Brain pericyte (primary cell): ENCODE measurements around the gene TDRD12.

Source experiments
- DNase-seq: peaks from one replicate; pipeline ENCODE4 v3.0.0-alpha.2; 2012; ENCODE audit warnings: low read depth, low spot score

The TDRD12 gene

DNA sequence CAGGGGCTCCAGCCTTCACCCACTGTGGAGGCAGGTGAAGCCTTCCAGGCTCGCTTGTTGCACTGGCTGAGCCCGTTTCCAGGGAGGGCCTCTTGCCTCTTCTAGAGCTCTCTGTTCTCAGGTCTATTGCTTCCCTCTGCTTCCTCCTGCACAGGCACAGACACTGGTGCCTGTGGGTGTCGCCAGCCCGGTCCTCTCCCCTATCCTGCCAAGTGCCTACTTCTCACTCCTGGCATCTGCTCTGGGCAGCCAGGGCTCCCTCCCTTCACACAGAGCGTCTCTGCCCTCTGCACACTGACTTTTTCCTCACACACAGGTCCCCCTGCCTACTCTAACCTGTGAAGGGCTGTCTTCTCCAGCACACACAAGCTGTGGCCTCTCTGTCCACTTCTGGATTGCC, 89.7 kb downstream of the TDRD12 start:
- no peak for DNase-seq

DNA sequence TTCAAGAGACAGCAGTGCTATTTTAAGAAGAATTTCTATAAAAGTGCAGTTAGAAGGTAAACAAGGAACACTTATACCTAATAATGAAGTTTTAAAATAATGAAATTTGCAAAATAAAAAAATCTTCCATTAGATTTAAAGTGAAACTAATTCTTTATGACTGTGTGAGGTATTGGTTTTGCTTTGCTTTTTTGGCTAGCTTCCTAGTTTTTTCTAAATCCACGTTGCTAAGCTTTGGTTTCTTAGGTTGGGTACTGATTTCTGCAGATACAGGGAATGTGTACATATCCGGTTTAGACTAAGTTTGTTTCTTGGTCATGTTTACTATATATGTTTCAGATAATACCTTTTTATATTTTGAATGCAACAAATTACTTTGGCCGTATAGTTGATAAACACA, 90.2 kb downstream of the TDRD12 start:
- DNase-seq = no peak

DNA sequence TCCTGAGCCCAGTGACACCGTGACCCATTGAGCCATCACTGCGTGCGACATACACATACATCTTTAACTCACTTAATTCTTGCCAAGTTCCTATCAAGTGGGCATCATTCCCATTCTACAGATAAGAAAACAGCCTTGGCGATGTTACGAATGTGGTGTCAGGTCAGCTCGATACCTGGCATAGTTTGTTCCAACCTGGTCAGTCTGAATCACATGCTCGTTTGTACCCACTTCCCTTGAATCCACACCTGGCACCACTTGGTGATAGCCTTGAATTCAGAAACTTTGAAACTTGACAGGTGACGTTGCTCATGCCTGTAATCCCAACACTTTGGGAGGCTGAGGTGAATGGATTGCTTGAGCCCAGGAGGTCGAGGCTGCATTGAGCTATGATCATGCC, 90.9 kb downstream of the TDRD12 start:
- no peak for DNase-seq

DNA sequence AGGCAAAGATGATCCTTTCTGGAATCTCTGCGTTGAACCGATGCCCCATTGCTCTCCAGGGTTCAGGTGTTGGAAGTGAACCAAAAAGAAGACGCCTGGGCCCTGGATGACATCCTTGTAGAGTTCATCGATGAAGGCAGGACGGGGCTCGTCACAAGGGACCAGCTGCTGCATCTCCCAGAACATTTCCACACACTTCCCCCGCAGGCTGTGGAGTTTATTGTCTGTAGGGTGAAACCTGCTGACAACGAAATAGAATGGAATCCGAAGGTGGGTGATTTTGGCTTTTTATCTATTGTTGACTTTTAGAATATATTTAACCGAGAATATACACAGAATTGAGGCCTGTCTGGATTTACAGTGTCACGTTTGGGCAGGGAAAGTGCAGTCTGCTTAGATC, 91.6 kb downstream of the TDRD12 start:
- no peak for DNase-seq

DNA sequence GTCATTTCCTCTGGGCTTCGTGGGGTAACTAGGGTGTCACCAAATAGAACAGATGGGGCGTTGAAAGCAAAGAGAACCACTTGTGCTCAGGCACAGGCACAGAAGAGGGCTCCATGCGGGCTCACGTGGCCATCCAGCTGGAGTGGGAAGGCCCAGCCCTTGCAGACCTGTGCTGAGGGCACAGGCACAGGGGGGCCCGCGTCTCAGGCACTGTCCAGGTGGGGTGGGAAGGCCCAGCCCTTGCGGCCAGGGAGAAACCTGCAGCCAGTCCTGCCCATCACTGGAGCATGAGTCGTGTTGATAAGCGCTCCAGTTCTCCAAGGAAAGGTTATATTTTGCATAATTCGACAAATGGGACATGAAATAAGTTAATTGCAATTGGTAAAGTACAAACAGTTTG, 92.5 kb downstream of the TDRD12 start:
- DNase-seq = no peak

DNA sequence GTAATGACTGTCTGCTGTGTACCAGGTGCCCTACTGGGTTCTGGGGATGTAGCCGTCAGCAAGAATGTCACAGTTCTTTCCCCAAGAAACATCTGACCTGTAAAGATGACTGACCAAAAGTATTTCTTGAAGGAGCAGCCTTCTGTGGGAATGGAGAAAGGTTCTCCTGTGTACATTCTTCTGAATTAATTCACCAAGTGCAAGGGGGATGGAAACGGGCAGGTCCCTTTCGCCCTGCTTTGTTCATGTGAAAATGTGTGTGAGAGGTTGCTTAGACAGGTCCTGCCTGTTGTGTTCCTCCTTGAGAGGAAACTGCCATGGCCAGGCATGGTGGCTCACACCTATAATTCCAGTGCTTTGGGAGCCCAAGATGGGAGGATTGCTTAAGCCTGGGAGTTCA, 93.0 kb downstream of the TDRD12 start:
- no peak for DNase-seq

DNA sequence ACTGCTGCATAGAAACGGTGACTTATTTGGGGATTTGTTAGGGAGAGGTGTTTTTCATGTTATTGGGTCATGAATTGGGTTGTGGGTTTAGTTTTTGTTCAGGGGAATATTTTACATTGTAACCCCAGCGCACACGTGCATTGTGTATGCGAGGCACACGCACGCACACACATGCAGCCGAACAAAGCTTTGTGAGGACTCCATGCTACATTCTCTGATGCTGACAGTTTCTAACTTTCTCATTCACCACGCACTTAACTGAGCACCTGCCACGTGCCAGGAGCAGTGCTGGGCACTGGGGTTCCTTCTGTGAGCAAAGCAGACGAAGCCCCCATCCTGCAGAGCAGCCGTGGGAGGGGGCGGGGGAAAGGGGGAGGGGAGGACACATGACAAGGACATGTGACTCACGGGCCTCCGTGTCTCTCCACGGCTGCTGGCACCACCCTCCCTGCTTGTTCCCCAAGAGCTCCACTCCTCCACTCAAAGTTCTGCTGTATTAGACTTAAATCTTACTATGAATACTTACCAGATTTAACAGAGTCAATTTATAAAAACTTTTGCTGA, 94.4 kb downstream of the TDRD12 start:
- no peak for DNase-seq

DNA sequence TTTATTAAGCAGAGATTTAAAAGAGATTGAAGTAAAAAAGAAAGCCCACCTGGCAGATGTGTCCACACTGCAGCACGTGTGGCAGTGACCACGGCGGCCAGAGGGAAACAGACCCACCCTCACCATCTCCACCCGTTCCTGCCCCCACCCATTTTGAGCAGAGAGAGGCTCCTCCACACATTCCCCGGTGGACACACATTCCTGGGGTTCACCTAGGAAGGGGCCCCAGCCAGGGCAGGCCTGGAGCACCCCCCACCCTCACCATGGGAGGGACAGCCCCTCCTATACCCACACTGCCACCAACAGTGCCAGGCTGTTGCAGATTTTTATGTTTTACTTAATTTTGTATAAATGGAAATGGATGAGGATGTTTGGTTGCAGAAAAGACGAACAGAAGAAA, 95.1 kb downstream of the TDRD12 start:
- DNase-seq = no peak

DNA sequence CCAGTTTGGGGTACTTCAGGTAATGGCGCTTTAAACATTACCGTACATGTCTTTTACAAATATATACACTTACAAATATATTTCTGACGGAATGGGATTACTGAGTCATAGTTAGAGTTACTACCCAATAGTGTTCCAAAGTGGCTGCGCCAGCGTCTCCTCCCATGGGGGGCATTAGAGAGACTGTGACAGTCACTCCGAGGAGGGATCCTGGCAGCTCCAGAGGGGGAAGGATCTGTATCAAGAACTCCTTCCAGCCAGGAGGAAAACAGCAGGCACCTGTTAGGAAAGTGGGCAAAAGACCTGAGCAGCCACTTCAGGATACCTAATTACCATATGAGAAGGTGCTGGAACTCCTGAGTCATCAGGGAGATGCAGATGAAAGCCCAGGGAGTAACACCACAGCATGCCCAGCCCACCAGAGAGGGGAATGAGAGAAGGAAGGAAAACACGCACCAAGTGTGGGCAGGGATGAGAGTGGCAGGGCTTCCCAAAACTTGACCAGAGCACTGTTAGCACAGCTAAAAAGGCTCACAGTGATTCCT, 97.1 kb downstream of the TDRD12 start:
- DNase-seq = no peak

DNA sequence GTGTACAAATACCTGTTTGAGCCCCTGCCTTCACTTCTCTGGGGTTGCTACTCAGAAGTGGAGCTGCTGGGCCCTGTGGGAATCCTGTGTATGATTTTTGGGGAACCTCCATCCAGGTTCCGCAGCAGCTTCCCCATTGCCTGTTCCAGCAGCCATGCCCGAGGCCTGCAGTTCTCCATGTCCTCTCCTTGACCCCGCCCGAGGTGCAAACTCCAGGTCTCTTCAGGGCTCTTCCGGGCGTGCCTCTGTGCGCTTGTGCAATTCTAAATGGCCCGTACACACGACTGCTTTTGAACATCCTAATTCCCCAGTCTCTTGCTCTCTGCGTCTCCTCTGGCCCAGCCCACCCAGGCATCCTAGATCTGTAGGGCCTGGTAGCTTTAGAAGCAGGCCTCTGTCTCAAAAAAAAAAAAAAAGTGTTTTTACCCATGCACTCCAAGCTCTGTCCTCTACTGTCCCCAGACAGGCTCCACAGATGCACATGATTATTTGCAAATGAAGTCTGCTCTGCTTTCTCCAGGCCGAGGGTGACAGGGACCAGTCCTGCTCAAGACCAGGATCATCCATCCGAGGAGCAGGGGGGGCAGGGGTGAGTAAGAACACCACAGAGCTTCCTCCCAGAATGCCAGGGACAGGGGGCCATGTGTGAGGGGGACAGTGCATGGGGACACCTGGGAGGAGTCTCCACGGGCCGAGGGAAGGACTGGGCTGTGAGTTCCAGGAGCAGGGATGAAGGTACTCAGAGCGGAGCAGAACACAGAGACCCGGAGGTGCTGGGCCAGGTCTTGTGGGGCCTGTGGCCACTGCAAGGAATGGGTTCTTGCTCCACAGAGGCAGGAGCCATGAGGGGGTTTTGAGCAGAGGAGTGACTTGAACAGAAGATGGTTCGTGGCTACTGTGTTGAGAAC, 98.3 kb downstream of the TDRD12 start:
- no peak for DNase-seq

DNA sequence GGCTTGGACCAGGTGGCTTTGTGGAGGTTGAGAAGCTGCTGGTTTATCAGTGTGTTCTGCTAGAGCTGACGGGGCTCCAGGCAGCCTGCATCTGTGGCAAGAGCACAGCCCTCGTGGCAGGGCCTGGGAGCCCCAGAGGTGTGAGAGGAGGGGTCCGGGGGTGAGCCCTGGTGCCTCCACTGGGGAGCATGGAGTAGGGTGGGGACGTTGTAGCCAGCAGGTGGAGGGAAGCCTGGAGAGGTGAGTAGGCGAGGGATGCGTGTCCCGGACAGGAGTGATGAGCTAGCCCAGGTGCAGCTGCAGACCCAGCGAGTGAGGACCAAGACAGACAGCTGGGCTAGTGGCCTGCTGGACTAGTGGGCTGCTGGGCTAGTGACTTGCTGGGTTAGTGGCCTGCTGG, 99.0 kb downstream of the TDRD12 start:
- no peak for DNase-seq

DNA sequence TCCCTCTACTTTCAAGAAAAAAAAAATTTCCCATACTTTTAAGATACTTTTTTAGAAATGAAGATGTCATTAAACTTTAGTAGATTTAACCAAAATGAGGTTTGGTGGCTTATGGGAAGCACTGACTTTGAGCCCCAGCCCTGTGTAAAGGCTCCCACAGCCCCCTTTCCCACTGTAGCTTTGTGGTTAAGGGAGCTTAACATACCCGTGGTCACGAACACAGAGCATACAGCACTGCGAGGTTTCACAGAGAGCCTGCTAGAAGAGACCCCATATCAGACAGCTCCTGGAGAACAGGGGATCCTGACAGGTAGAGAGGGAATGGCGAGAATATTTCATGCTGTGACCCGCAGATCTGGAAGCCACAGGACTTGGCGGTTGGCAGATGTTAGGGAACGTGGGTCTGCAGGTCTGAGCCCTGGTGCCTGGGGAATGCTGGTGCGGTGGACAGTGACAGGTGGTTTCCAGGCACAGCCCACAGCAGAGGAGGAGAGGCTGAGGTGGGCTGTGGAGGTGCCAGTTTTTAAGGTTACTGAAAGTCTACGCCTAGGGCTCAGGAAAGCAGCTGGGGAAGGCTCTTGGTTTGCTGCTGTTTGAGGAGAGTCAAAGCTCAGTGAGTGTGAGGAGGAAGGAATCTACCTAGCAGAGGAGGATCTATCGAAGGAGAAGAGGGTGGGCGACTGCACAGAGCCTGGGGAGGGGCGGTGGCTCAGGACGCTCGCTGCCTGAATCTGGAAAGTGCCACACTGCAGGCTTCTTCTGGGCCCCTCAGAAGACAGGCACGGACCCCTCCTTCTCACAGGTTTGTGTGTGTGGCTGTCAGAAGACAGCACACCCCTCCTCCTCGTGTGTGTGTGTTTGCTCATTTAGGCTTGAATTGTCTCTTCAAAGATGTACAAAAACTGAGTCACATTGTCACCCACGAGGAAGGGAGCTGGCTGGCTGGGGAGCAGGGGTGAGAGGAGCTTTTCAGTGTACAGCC, 100.1 kb downstream of the TDRD12 start:
- no peak for DNase-seq

DNA sequence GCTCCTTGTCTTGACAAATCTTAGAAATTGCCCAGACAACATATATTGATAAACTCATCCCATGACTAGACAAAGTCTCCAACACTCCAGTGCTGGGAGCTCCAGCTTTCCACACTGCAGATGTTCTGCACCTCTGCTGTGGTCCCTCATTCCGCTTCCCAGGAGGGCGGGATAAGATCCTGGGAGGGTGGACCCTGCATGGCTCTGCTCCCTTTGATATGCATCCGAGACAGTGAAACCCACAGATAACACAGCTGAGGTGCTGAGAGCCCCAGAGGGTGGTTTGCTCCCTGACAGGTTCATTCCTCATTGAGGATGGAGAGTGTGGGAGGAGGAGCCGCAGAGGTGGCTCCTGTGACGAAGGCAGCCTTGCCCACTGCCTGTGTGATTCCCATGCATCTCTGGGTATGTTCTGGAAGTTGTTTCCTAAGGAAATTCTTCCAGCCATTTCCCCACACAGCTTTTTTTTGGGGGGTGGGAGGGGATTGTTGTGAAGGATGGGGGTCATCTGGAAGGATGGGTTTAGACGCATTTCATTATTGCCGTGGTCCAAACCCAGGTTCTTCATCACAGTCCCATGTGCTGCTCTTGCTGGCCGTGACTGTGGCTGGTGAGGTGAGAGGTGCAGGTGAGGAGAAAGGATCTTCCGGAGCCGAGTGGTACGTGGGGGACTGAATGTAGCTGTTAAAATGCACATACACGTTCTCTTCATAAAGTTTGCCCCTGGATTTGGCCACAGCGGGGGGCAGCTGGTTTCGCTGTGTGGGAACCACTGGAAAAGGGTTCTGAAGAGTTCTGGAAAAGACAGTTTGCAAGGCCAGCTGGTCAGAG, 103.6 kb downstream of the TDRD12 start:
- no peak for DNase-seq

DNA sequence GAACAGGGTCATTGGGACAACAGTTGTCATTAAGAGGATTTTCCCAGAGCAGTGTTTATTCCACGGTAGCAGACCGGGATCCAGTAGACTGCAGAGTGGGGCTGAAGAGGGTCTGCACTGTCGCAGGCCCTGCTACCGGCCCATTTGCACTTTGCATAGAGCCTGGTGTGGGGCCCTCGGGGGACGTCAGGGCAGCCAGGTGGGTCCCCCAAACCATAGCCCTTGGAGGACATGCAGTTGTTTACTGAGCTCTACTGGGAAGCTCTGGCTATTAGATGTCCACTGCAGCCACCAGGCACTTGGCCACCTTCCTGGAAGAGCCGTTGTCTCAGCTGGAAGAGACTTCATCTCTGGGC, 104.2 kb downstream of the TDRD12 start:
- DNase-seq = no peak

DNA sequence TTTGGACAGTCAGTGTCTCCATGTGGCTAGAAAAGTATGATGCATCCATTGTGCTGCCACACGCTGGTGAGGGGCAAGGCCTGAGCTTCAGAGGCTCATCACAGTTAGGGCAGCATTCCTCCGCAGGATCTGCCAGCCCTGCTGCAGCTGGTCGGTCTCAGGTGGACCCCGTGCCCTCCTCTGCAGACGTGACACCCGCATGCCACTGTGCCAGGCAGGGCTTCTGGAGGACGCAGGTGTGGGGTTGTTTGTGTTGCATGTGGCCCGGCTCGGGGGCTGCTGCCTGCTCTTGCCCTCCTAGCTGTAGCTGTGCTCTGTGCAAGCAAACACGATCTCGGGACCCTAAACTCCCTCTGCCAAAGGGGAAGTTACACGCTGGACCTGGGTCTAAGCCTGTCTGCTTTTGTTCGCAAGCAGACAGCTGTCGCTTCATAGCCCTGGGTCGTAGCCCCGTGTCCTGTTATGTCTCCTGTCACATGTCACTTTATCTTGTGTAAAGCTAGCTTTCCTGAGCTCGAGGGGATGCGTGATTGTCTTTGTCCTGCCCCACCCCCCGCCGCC, 104.7 kb downstream of the TDRD12 start:
- DNase-seq = no peak

DNA sequence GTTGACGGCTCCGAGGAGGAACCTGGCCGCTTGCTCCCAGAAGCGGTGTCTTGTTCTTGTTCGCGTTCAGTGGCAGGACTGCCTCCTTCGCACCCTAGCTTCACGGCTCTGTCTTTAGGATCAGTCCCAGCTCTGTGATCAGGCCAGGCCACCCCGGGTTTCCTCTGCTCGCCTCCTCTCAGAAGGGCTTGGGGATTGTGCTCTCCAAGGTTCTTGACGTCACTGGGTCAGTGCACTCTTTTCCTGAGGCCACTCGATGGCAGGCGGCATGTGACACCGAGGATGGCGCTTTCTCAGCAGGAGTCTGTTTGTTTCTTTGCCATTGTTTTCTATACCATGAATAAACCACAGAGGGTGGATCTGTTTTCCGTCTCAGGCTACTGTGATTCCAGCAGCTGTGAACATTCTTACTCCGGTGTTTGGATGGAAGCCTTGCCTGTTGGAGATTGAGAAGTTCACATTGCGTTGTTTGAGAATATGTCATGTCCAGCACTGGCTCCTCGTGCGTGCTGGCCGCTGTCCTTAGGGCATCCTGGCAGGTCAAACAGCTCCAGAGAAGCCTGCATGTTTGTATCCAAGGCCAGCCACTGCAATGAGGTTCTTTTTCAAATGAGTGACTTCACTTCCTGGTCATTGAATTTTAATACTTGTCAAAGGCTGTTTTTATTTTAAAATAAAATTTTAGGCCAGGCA, 105.5 kb downstream of the TDRD12 start:
- no peak for DNase-seq

DNA sequence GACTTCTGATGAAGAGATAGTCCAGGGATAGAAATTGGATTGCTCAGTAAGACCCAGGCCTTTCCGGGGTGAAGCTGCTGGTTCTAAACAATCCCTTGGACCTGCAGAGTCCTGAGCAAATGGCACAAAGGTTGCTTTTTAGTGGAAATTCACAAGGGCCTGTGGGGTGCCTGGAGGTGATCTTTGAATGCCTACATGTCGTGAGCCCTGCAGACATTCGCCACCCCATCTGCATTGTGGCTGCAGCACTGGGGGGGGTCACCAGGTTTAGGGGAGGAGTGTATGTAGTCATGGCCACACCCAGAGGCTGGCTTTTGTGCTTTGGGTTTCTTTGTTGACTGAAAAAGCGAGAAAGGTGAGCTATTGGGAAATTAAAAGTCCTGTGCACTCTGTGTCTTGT, 108.6 kb downstream of the TDRD12 start:
- no peak for DNase-seq

DNA sequence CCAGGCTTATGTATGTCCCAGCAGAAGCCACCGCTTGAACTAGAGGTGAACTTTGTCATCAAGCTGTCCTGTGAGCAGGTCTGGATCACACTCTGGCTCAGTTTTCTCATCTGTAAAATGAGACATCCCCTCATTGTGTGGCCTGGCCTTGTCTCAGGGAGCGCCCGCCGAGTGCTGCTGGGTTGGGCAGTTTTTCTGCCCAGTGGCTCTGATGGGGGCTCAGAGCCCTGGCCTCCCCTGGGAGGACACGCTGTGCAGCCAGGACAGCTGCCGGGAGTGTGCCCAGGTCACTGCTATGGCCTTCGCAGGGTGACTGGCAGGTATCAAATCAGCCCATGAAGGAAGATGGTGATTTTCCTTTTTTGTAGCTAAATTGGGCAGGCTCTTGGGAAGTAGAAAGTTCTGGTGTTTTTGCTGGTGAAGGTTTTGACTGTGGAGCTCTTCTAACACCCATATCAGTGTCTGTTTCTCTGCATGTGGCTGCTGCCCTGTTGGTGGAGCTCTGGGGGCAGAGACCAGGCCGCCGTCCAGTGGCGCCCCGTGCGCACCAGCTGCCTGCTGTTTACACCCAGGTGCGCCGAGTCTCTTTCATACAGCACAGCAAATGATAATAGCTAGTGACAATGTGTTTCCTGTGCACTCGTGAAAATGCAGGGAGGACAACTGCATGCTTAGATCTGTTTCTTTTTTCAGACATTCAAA, 109.2 kb downstream of the TDRD12 start:
- no peak for DNase-seq

DNA sequence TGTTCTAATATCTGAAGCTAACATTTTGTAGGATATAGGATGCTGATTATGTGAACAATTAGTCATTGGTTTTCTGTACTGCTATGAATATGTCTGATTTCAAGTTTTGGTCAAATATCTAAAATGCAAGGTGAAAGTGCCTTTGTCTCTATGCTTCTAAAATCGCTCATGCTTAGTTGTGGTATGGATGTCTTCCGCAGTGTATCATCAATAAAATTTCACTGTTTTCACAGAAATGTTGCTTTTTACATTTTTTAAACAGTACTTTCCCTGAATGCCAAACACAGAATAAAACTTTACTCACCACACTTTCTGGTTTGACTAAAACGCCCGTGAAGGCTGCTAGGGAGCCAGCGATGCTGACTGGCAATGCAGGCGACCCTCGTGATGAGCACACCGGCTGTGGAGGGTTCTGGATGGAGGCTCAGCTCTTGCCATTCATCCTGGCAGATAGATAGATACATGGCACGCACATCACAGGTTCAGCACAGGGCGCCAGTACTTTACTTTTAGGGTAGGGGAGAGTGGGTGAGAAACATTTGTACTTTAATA, 109.9 kb downstream of the TDRD12 start:
- DNase-seq = no peak
